HCT116 (cell line): ENCODE data around the gene DIDO1. TPM values are rescaled to one million over a fixed set of nuclear protein-coding genes. Genes with fewer than 3 reads are reported as not detected.

Experiments
- ATAC-seq: fragments of 200-7000 bp; cut with Tn5 transposase; 2 replicates; pipeline ENCODE4 v1.9.1; 2020; ENCODE audit warnings: mild to moderate bottlenecking, moderate library complexity
- BruUV-seq: library from RNA; stranded (reverse); fragments of 400-500 nt; replicated peaks from 2 replicates; lab custom pipeline; 2021; lab: Mats Ljungman, UMichigan
- CTCF ChIA-PET: fragments of 300-600 bp; sonication (Branson Sonifier 250); formaldehyde crosslinking; loops from one replicate; lab custom pipeline; 2021; ENCODE audit warnings: antibody characterized with exemption; lab: Charles Lee
- POLR2A ChIA-PET: fragments of 300-600, 350-600 bp; sonication (Branson Sonifier 250); formaldehyde crosslinking; loops from one replicate; lab custom pipeline; 2021; ENCODE audit warnings: antibody characterized with exemption; lab: Charles Lee
- RAD21 ChIA-PET, 2 experiments: fragments of 300-600 bp; sonication (Branson Sonifier 250); formaldehyde crosslinking; loops; one replicate each; lab custom pipeline; 2023; ENCODE audit warnings: low total read pairs in 2 of 2; ENCODE audit not compliant: uncharacterized antibody in 2 of 2, unreplicated experiment in 2 of 2, low non-redundant PET in 1 of 2; lab: Charles Lee
- DNase-seq: peaks from one replicate; pipeline ENCODE4 v3.0.0-alpha.2; 2010; ENCODE audit warnings: low read depth, low spot score
- H2AFZ ChIP-seq: fragments of 200-600 bp; shearing (Covaris generic), sonication (generic); 2 replicates; pipeline ENCODE4 v1.6.1; 2017; ENCODE audit warnings: low read depth, mixed run types, mixed read lengths, antibody characterized with exemption, low read length; ENCODE audit not compliant: poor library complexity, severe bottlenecking
- H3K27ac ChIP-seq: 2 replicates; pipeline ENCODE4 v1.5.1; 2012; ENCODE audit warnings: low read depth, low read length
- H3K27me3 ChIP-seq: fragments of 200-600 bp; sonication (generic); 2 replicates; pipeline ENCODE4 v1.6.1; 2016; ENCODE audit warnings: mixed run types, low read length, mixed read lengths; ENCODE audit not compliant: insufficient read depth
- H3K36me3 ChIP-seq, 2 experiments: fragments of 200-500 bp in 1 of 2; fragments of 200-600 bp in 1 of 2; sonication (Bioruptor generic) in 1 of 2; sonication (generic) in 1 of 2; 2 replicates each; pipeline versions ENCODE4 v1.5.1 to v1.6.1; 2014 to 2016; ENCODE audit warnings: low read length in 2 of 2, inconsistent platforms in 1 of 2, mixed read lengths in 1 of 2, mixed run types in 1 of 2; ENCODE audit not compliant: insufficient read depth in 2 of 2, control insufficient read depth in 1 of 2
- H3K4me1 ChIP-seq, 2 experiments: fragments of 200-600 bp in 1 of 2; sonication (generic) in 1 of 2; 2 replicates each; pipeline versions ENCODE4 v1.5.1 to v1.6.1; 2012 to 2017; ENCODE audit warnings: low read length in 2 of 2, inconsistent platforms in 1 of 2, mild to moderate bottlenecking in 1 of 2, mixed read lengths in 1 of 2, mixed run types in 1 of 2, moderate library complexity in 1 of 2; ENCODE audit not compliant: insufficient read depth in 2 of 2, control insufficient read depth in 1 of 2
- H3K4me2 ChIP-seq: fragments of 200-600 bp; sonication (generic); 2 replicates; pipeline ENCODE4 v1.6.1; 2017; ENCODE audit warnings: mixed run types, low read length, mixed read lengths
- H3K4me3 ChIP-seq, 2 experiments: fragments of 200-600 bp in 1 of 2; sonication (generic) in 1 of 2; replicated peaks in 1 of 2; 2 replicates each; pipeline ENCODE4 v1.5.1; 2011 to 2016; ENCODE audit warnings: low read length in 2 of 2, control low read depth in 1 of 2, low read depth in 1 of 2, mild to moderate bottlenecking in 1 of 2, mixed read lengths in 1 of 2, mixed run types in 1 of 2
- H3K79me2 ChIP-seq: fragments of 200-600 bp; sonication (generic); 2 replicates; pipeline ENCODE4 v1.6.1; 2017; ENCODE audit warnings: mild to moderate bottlenecking, mixed run types, low read length, moderate library complexity, mixed read lengths; ENCODE audit not compliant: insufficient read depth
- H3K9ac ChIP-seq: fragments of 200-600 bp; sonication (generic); 2 replicates; pipeline ENCODE4 v1.6.1; 2016; ENCODE audit warnings: low read length, mixed read lengths
- H3K9me2 ChIP-seq: fragments of 200-600 bp; sonication (generic), shearing (Covaris generic); 2 replicates; pipeline ENCODE4 v1.6.1; 2017; ENCODE audit warnings: mixed run types, mild to moderate bottlenecking, moderate library complexity; ENCODE audit not compliant: insufficient read depth
- H3K9me3 ChIP-seq, 2 experiments: fragments of 200-500 bp in 1 of 2; fragments of 200-600 bp in 1 of 2; sonication (Bioruptor generic) in 1 of 2; sonication (generic) in 1 of 2; 2 replicates each; pipeline ENCODE4 v1.6.1; 2014 to 2017; ENCODE audit warnings: low read length in 2 of 2, mixed read lengths in 2 of 2, inconsistent platforms in 1 of 2, low read depth in 1 of 2, mild to moderate bottlenecking in 1 of 2, mixed run types in 1 of 2, moderate library complexity in 1 of 2; ENCODE audit not compliant: control insufficient read depth in 1 of 2, insufficient read depth in 1 of 2
- H4K20me1 ChIP-seq: fragments of 200-600 bp; sonication (generic), shearing (Covaris generic); 2 replicates; pipeline ENCODE4 v1.6.1; 2017; ENCODE audit warnings: mixed run types, mild to moderate bottlenecking, moderate library complexity; ENCODE audit not compliant: insufficient read depth
- ELF1 ChIP-seq: IDR thresholded peaks from 2 replicates; pipeline ENCODE4 v1.6.1; 2012; ENCODE audit warnings: low read depth, borderline replicate concordance
- EZH2phosphoT487 ChIP-seq: fragments of 200-600 bp; IDR thresholded peaks from 2 replicates; pipeline ENCODE4 v1.6.1; 2018; ENCODE audit warnings: antibody characterized with exemption, borderline replicate concordance
- RAD21 ChIP-seq: IDR thresholded peaks from 2 replicates; pipeline ENCODE4 v1.6.1; 2012; ENCODE audit warnings: low read depth, mild to moderate bottlenecking
- SIN3A ChIP-seq: IDR thresholded peaks from 2 replicates; pipeline ENCODE4 v1.6.1; 2012; ENCODE audit warnings: low read depth
- SRF ChIP-seq: IDR thresholded peaks from 2 replicates; pipeline ENCODE4 v1.6.1; 2012; ENCODE audit warnings: low read depth
- ZNF274 ChIP-seq: fragments of 200-500 bp; sonication (Bioruptor generic); IDR thresholded peaks from 2 replicates; pipeline ENCODE4 v1.6.1; 2014; ENCODE audit warnings: mild to moderate bottlenecking, low read depth, low read length, inconsistent platforms
- intact Hi-C: fragments of 100-400 bp; cut with micrococcal nuclease; formaldehyde crosslinking; loops from 2 replicates; pipeline ENCODE4 v1.10.0; 2022
- total RNA-seq: library from RNA; stranded (reverse); gene quantifications from one replicate; pipeline ENCODE4 v1.2.1, GENCODE V29; 2021; ENCODE audit not compliant: unreplicated experiment
- TF ChIP-seq, protein P1 (sequence below): IDR thresholded peaks from 2 replicates; pipeline ENCODE4 v1.6.1; 2011; ENCODE audit warnings: mild to moderate bottlenecking, low read length, moderate library complexity; ENCODE audit not compliant: insufficient replicate concordance; ENCODE audit errors: extremely low read depth

The DIDO1 gene
- total RNA-seq, 1 experiment from 2014 or later = 41.4 TPM

DNA sequence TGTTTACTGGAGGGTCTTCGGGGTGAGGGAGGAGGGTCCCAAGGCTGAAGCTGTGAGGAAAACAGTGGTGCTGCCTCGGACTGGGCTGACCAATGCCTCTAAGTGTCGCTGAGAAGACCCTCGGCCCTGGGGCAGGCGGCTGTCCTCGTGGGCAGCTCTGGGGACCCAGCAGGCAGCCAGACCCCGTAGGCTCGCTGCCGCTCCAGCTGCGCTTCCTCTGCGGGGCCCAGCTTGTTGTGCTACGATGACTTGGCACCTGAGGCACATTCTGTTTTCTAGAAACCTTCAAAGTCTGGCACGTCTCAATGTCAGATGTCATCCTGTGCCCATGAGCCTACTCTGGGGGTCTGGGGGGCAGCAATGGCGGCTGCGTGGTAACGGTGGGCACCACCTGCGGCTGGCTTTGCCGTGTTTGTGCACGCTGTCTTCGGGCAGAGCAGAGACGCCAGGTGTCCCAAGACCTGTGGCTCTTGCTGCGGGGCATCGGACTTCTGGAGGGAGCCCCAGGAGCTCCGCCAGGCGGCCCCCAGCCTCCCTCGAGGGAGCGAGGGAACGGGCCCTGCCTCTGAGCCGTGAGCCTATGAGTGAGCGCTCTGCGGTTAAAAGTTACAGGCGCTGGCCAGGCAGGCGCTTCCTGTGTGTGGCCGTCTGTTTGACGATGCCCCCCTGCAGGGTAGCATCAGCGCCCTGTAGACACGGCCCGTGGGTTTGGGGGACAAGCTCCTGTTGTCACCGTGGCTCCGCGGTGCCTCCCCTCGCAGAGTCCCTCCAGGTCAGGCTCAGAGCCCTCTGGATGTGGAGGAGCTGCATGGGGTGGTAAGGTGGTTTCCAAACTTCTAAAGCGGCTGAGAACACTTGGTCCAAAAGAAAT is 33.0 kb upstream of the DIDO1 start:
- DNase-seq (no peak), ATAC-seq (no peak)
- H3K36me3 ChIP-seq = peaks cover 0 to 5% of the 10 kb centered on the region in 2 experiments; a peak in 1 of 4 replicates

More for the DNA sequence above, 33.0 kb upstream of the DIDO1 start:
- no TSS peak for BruUV-seq
- no peaks in the 10 kb centered on the region for H3K9me3 ChIP-seq
- no peaks in the 10 kb centered on the region for H3K27me3 ChIP-seq
- no peaks in the 10 kb centered on the region for H3K9me2 ChIP-seq
- RAD21 ChIA-PET = no interaction called here
- intact Hi-C loops = no loop called here
- H3K79me2 ChIP-seq = peaks cover 15% of the 10 kb centered on the region; the same call in 1 of the 2 replicates
- no peaks in the 10 kb centered on the region for H4K20me1 ChIP-seq
- TF ChIP-seq, protein P1, sequence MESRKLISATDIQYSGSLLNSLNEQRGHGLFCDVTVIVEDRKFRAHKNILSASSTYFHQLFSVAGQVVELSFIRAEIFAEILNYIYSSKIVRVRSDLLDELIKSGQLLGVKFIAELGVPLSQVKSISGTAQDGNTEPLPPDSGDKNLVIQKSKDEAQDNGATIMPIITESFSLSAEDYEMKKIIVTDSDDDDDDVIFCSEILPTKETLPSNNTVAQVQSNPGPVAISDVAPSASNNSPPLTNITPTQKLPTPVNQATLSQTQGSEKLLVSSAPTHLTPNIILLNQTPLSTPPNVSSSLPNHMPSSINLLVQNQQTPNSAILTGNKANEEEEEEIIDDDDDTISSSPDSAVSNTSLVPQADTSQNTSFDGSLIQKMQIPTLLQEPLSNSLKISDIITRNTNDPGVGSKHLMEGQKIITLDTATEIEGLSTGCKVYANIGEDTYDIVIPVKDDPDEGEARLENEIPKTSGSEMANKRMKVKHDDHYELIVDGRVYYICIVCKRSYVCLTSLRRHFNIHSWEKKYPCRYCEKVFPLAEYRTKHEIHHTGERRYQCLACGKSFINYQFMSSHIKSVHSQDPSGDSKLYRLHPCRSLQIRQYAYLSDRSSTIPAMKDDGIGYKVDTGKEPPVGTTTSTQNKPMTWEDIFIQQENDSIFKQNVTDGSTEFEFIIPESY = no peak
- no peak for TF ChIP-seq EZH2phosphoT487
- TF ChIP-seq ZNF274 = no peak
- no peak for TF ChIP-seq SRF
- no peak for TF ChIP-seq RAD21
- TF ChIP-seq SIN3A = no peak
- no peak for TF ChIP-seq ELF1
- TF ChIP-seq, all 23 proteins: peak for 0
- CTCF ChIA-PET = no interaction called here
- Histone ChIP-seq H3K9ac (no peak overlapping the region), H3K4me1 (no peaks in the 10 kb centered on the region), H3K27ac (no peak overlapping the region), H3K4me2 (no peak overlapping the region), H3K4me3 (no peak overlapping the region), H2AFZ (no peak overlapping the region)
- POLR2A ChIA-PET = interaction anchor here (0.5 kb wide), 1 partner anchor 13 kb away, joined by 3 read pairs; no protein-coding TSS in a partner anchor
